Endothelial cell of umbilical vein (primary cell): Measurements from ENCODE around the gene CFAP97. TPM values are rescaled to one million over a fixed set of nuclear protein-coding genes. Genes with fewer than 3 reads are reported as not detected.
A peak's percentile ranks its signal among the peaks of the same experiment; 100 is the strongest.

Experiments used
- BruUV-seq: library from RNA; stranded (reverse); fragments of 400-500 nt; replicated peaks from 2 replicates; lab custom pipeline; 2021; lab: Mats Ljungman, UMichigan
- CTCF ChIA-PET: fragments of 300-600, 350-600 bp; sonication (Branson Sonifier 250); formaldehyde crosslinking; loops from one replicate; lab custom pipeline; 2021; ENCODE audit warnings: antibody characterized with exemption, inconsistent platforms; lab: Charles Lee
- POLR2A ChIA-PET: fragments of 300-600, 350-600 bp; sonication (Branson Sonifier 250); formaldehyde crosslinking; loops from one replicate; lab custom pipeline; 2021; ENCODE audit warnings: antibody characterized with exemption, inconsistent platforms; lab: Charles Lee
- DNase-seq: peaks from one replicate; pipeline ENCODE4 v3.0.0-alpha.2; 2011; ENCODE audit warnings: low read depth, low spot score
- FAIRE-seq: peaks from 2 replicates; lab custom pipeline; 2011; peaks lifted over from hg19 to GRCh38; lab: Jason Lieb, UNC
- H2AFZ ChIP-seq: 2 replicates; pipeline ENCODE4 v1.6.0; 2012; ENCODE audit warnings: low read depth, low read length, control low read depth, inconsistent platforms
- H3K27ac ChIP-seq: 2 replicates; pipeline ENCODE4 v1.5.1; 2011; ENCODE audit warnings: low read depth, mild to moderate bottlenecking, control low read depth, low read length, moderate library complexity; ENCODE audit not compliant: insufficient read depth
- H3K27me3 ChIP-seq, 2 experiments: 2 replicates each; pipeline versions ENCODE4 v1.6.0 to v1.6.1; 2011; ENCODE audit warnings: low read length in 2 of 2, mixed read lengths in 1 of 2; ENCODE audit not compliant: control insufficient read depth in 2 of 2, insufficient read depth in 2 of 2
- H3K36me3 ChIP-seq, 2 experiments: 2 replicates in 1 of 2; 3 replicates in 1 of 2; pipeline ENCODE4 v1.5.1; 2011; ENCODE audit warnings: low read length in 2 of 2, mild to moderate bottlenecking in 1 of 2, moderate library complexity in 1 of 2; ENCODE audit not compliant: control insufficient read depth in 2 of 2, insufficient read depth in 2 of 2; ENCODE audit errors: extremely low read depth in 1 of 2
- H3K4me1 ChIP-seq: 3 replicates; pipeline ENCODE4 v1.5.1; 2011; ENCODE audit warnings: mild to moderate bottlenecking, low read length; ENCODE audit not compliant: control insufficient read depth, insufficient read depth; ENCODE audit errors: extremely low read depth
- H3K4me2 ChIP-seq: 2 replicates; pipeline ENCODE4 v1.6.1; 2011; ENCODE audit warnings: low read length, control low read depth, mixed read lengths; ENCODE audit not compliant: insufficient read depth
- H3K4me3 ChIP-seq, 3 experiments: fragments of 200-600 bp in 1 of 3; sonication (generic), shearing (Covaris generic) in 1 of 3; replicated peaks in 1 of 3; 2 replicates each; pipeline ENCODE4 v1.5.1; 2011 to 2016; ENCODE audit warnings: control low read depth in 3 of 3, low read length in 3 of 3, mild to moderate bottlenecking in 2 of 3, inconsistent platforms in 1 of 3, low read depth in 1 of 3, moderate library complexity in 1 of 3; ENCODE audit not compliant: insufficient read depth in 1 of 3
- H3K79me2 ChIP-seq: 2 replicates; pipeline ENCODE4 v1.6.0; 2012; ENCODE audit warnings: low read length, inconsistent platforms; ENCODE audit not compliant: control insufficient read depth, insufficient read depth
- H3K9ac ChIP-seq: replicated peaks from 2 replicates; pipeline ENCODE3; 2011; ENCODE audit warnings: low read length, control low read depth; ENCODE audit not compliant: insufficient read depth; ENCODE audit errors: extremely low read depth
- H3K9me1 ChIP-seq: replicated peaks from 3 replicates; pipeline ENCODE4 v1.6.0; 2011; ENCODE audit warnings: mild to moderate bottlenecking, low read length; ENCODE audit not compliant: control insufficient read depth, insufficient read depth; ENCODE audit errors: extremely low read depth
- H3K9me3 ChIP-seq: replicated peaks from 2 replicates; pipeline ENCODE4 v1.5.1; 2012; ENCODE audit warnings: low read length, inconsistent platforms; ENCODE audit not compliant: control insufficient read depth, insufficient read depth
- H4K20me1 ChIP-seq: replicated peaks from 2 replicates; pipeline ENCODE3; 2011; ENCODE audit warnings: mild to moderate bottlenecking, low read length; ENCODE audit not compliant: control insufficient read depth, insufficient read depth; ENCODE audit errors: extremely low read depth
- EZH2 ChIP-seq: IDR thresholded peaks from 2 replicates; pipeline ENCODE4 v1.6.1; 2012; ENCODE audit warnings: borderline replicate concordance, low read depth, mild to moderate bottlenecking, moderate library complexity, low read length, inconsistent platforms; ENCODE audit not compliant: severe bottlenecking
- FOS ChIP-seq: IDR thresholded peaks from 2 replicates; pipeline ENCODE4 v1.6.1; 2011; ENCODE audit warnings: mild to moderate bottlenecking, low read length, moderate library complexity, borderline replicate concordance; ENCODE audit not compliant: insufficient read depth
- JUN ChIP-seq: IDR thresholded peaks from 2 replicates; pipeline ENCODE4 v1.6.1; 2011; ENCODE audit warnings: borderline replicate concordance, low read depth; ENCODE audit not compliant: insufficient read length, insufficient read depth
- MYC ChIP-seq: IDR thresholded peaks from one replicate; pipeline ENCODE4 v1.6.1; 2011; ENCODE audit warnings: mild to moderate bottlenecking, low read depth, low read length
- POLR2A ChIP-seq: IDR thresholded peaks from 2 replicates; pipeline ENCODE4 v1.6.1; 2012; ENCODE audit warnings: low read depth, mild to moderate bottlenecking, control low read depth, low read length
- POLR2AphosphoS5 ChIP-seq: IDR thresholded peaks from 2 replicates; pipeline ENCODE4 v1.6.1; 2012; ENCODE audit warnings: low read depth, mild to moderate bottlenecking, control low read depth, low read length, moderate library complexity; ENCODE audit not compliant: insufficient read depth
- dilution Hi-C: fragments of 300-500 bp; cut with MboI; formaldehyde crosslinking; loops from one replicate; pipeline ENCODE4 v1.15.0; 2019; ENCODE audit warnings: low sequenced_read_pairs; ENCODE audit not compliant: extremely low pct_ligation_motif_present
- intact Hi-C: fragments of 100-400 bp; cut with micrococcal nuclease; formaldehyde crosslinking; loops from one replicate; pipeline ENCODE4 v1.10.0; 2022
- polyA plus RNA-seq, 4 experiments: library from polyadenylated mRNA; depleted of rRNA in 3 of 4; stranded (reverse) in 3 of 4; unstranded in 1 of 4; fragments of >200 nt; gene quantifications; 2 replicates each; pipeline versions ENCODE4 v1.2.1 to v1.2.3, GENCODE V29; 2011 to 2012; ENCODE audit warnings: missing spikeins in 1 of 4
- total RNA-seq: library from RNA; stranded (reverse); gene quantifications from 2 replicates; pipeline ENCODE4 v1.2.3, GENCODE V29; 2021
- TF ChIP-seq, protein P1 (sequence below), 2 donors: IDR thresholded peaks; 1 replicate in 1 of 2; 2 replicates in 1 of 2; pipeline ENCODE4 v1.5.1; 2011; ENCODE audit warnings: low read length in 2 of 2, mild to moderate bottlenecking in 2 of 2, moderate library complexity in 2 of 2, control low read depth in 1 of 2, inconsistent platforms in 1 of 2, low read depth in 1 of 2; ENCODE audit not compliant: insufficient read depth in 1 of 2; ENCODE audit errors: extremely low read depth in 1 of 2

Gene CFAP97
- total and polyA plus RNA-seq, 2 donors (not counting 3 experiments of a cell fraction or from before 2014, with no cell fraction given) = 5.3 to 22.4 TPM

DNA sequence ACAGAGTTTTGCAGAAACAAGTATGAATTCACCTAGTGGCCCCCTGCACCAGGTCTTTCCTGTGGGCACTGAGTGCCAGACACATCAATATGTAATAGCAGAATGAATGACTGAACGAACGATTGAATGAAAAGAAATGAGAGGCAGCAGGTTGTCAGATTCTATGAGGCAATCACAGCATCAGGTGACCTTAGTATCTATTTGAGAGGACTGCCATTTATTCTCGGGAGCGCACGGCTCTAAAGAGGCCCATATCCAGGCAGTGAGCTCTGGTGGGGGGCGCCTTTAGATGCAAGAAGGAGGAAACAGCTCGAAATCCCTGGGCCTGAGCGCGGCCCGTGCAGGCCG is 61.3 kb downstream of the CFAP97 start:
- BruUV-seq = no TSS peak
- peak overlapping the region; percentile 28 for H3K9ac ChIP-seq
- TF ChIP-seq, protein P1, sequence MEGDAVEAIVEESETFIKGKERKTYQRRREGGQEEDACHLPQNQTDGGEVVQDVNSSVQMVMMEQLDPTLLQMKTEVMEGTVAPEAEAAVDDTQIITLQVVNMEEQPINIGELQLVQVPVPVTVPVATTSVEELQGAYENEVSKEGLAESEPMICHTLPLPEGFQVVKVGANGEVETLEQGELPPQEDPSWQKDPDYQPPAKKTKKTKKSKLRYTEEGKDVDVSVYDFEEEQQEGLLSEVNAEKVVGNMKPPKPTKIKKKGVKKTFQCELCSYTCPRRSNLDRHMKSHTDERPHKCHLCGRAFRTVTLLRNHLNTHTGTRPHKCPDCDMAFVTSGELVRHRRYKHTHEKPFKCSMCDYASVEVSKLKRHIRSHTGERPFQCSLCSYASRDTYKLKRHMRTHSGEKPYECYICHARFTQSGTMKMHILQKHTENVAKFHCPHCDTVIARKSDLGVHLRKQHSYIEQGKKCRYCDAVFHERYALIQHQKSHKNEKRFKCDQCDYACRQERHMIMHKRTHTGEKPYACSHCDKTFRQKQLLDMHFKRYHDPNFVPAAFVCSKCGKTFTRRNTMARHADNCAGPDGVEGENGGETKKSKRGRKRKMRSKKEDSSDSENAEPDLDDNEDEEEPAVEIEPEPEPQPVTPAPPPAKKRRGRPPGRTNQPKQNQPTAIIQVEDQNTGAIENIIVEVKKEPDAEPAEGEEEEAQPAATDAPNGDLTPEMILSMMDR (IDR thresholded peaks at IDR 0.05; ENCODE audit: extremely low read depth in 1 of 2, insufficient read depth in 1 of 2, low read depth in 1 of 2, low read length in 2 of 2) = no peak
- TF ChIP-seq MYC = no peak
- TF ChIP-seq EZH2 = no peak
- TF ChIP-seq JUN = no peak
- no peak for TF ChIP-seq FOS
- TF ChIP-seq POLR2A = no peak
- TF ChIP-seq POLR2AphosphoS5 = no peak
- ChIA-PET CTCF (interaction anchor here (1.0 to 2.7 kb wide), 8 partner anchors 8 to 895 kb away, joined by 3 to 16 read pairs (median 3); no protein-coding TSS in a partner anchor), POLR2A (interaction anchor here (1.0 to 1.1 kb wide), 2 partner anchors 8 to 42 kb away, joined by 3 read pairs; no protein-coding TSS in a partner anchor)
- peaks cover 13% of the 10 kb centered on the region for H3K4me1 ChIP-seq
- no peaks in the 10 kb centered on the region for H3K27me3 ChIP-seq
- H2AFZ ChIP-seq = peak overlapping the region; percentile 93
- DNase-seq = no peak
- dilution Hi-C loops (no loop called here), intact Hi-C loops (loop anchor here (2.0 to 10.0 kb wide), 5 partner anchors 60 to 895 kb away; partner anchors contain the start of genes CASP3, CFAP97 and PRIMPOL)
- FAIRE-seq = no peak
- H3K36me3 ChIP-seq = no peaks in the 10 kb centered on the region
- no peaks in the 10 kb centered on the region for H3K79me2 ChIP-seq
- H3K4me3 ChIP-seq = peak overlapping the region; percentile 52 to 75 (median 69)
- no peaks in the 10 kb centered on the region for H3K9me3 ChIP-seq
- no peak overlapping the region for H3K27ac ChIP-seq
- H3K4me2 ChIP-seq = peak overlapping the region; percentile 84
- H4K20me1 ChIP-seq = no peaks in the 10 kb centered on the region
- no peaks in the 10 kb centered on the region for H3K9me1 ChIP-seq
